LHCN-M2 (cell line): ENCODE data around the gene CES2. TPM values are rescaled to one million over a fixed set of nuclear protein-coding genes. Genes with fewer than 3 reads are reported as not detected.
A peak's percentile ranks its signal among the peaks of the same experiment; 100 is the strongest.
"Not testable (repeated sequence)": the region's sequence is repeated elsewhere in the genome, so short reads cannot be mapped to it uniquely, and the experiment has no call there.

Experiments
- DNase-seq: peaks from one replicate; pipeline ENCODE4 v3.0.0-alpha.2; 2012; ENCODE audit warnings: low read depth
- polyA plus RNA-seq: library from polyadenylated mRNA; unstranded; fragments of >200 nt; gene quantifications from one replicate; pipeline ENCODE4 v1.2.1, GENCODE V29; 2012; ENCODE audit warnings: missing spikeins
- total RNA-seq: library from RNA; depleted of rRNA; stranded (reverse); fragments of >200 nt; gene quantifications from 2 replicates; pipeline ENCODE4 v1.2.3, GENCODE V29; 2014; rRNA removed

CES2 gene
- total RNA-seq: 45.8 and 53.4 TPM in 2 replicates
- 29.1 TPM for polyA plus RNA-seq

- DNase-seq: peak; percentile 54
Measured at GRCh38 chr16:66935314-66936011, at the start of gene CES2. TSS of gene CES2 (plus strand) at chr16:66935516. CDS start at chr16:66935636, 120 bp downstream.

- no peak for DNase-seq
Measured at GRCh38 chr16:66886321-66886720, 49.0 kb upstream of the CES2 start.

GRCh38 chr16:66886914-66887313 lies 48.4 kb upstream of the CES2 start:
- DNase-seq: no peak

- peak; percentile 35 for DNase-seq
Measured at GRCh38 chr16:66888647-66889615, 46.4 kb upstream of the CES2 start.

- no peak for DNase-seq
Measured at GRCh38 chr16:66889622-66890021, 45.7 kb upstream of the CES2 start.

GRCh38 chr16:66890799-66891198 lies 44.5 kb upstream of the CES2 start:
- no peak for DNase-seq

- DNase-seq: no peak
Measured at GRCh38 chr16:66891360-66891759, 44.0 kb upstream of the CES2 start.

- no peak for DNase-seq
Measured at GRCh38 chr16:66891797-66892196, 43.5 kb upstream of the CES2 start.

GRCh38 chr16:66894055-66894454 lies 41.3 kb upstream of the CES2 start:
- no peak for DNase-seq

- DNase-seq: peak; percentile 74
Measured at GRCh38 chr16:66894948-66895688, 40.2 kb upstream of the CES2 start.

GRCh38 chr16:66895689-66895979 lies 39.7 kb upstream of the CES2 start:
- DNase-seq: no peak

- no peak for DNase-seq
Measured at GRCh38 chr16:66895999-66896398, 39.3 kb upstream of the CES2 start.

- not testable (repeated sequence) for DNase-seq
Measured at GRCh38 chr16:66896682-66897081, 38.6 kb upstream of the CES2 start.

GRCh38 chr16:66898207-66898606 lies 37.1 kb upstream of the CES2 start:
- no peak for DNase-seq

- no peak for DNase-seq
Measured at GRCh38 chr16:66898933-66899309, 36.4 kb upstream of the CES2 start.

- DNase-seq: peak; percentile 57
Measured at GRCh38 chr16:66899310-66899944, 35.9 kb upstream of the CES2 start.

GRCh38 chr16:66899945-66900710 lies 35.2 kb upstream of the CES2 start:
- DNase-seq: peak; percentile 84

- no peak for DNase-seq
Measured at GRCh38 chr16:66900721-66901441, 34.4 kb upstream of the CES2 start.

GRCh38 chr16:66901626-66902025 lies 33.7 kb upstream of the CES2 start:
- DNase-seq: no peak
